Measurements from ENCODE around the gene FOXA1. TPM values are rescaled to one million over a fixed set of nuclear protein-coding genes. Genes with fewer than 3 reads are reported as not detected.

FOXA1 gene
- total RNA-seq, 4 donors from 2014 or later = 27.7 to 34.4 (median 29.1) TPM

- peaks cover 0 to 69% (median 9%) of the 10 kb centered on the region in 4 donors for H3K27me3 ChIP-seq
- H3K9me3 ChIP-seq = no peaks in the 10 kb centered on the region
- DNase-seq = no peak
- intact Hi-C loops (cut with DNase I) = no loop called here
- peak overlapping the region; percentile 41 to 57 (median 52) for H3K4me3 ChIP-seq
- H3K27ac ChIP-seq = peak overlapping the region; percentile 88 to 95 (median 90)
- H3K36me3 ChIP-seq = no peaks in the 10 kb centered on the region
- peaks cover 0 to 62% (median 14%) of the 10 kb centered on the region in 3 donors for H3K4me1 ChIP-seq
- TF ChIP-seq, protein P1, sequence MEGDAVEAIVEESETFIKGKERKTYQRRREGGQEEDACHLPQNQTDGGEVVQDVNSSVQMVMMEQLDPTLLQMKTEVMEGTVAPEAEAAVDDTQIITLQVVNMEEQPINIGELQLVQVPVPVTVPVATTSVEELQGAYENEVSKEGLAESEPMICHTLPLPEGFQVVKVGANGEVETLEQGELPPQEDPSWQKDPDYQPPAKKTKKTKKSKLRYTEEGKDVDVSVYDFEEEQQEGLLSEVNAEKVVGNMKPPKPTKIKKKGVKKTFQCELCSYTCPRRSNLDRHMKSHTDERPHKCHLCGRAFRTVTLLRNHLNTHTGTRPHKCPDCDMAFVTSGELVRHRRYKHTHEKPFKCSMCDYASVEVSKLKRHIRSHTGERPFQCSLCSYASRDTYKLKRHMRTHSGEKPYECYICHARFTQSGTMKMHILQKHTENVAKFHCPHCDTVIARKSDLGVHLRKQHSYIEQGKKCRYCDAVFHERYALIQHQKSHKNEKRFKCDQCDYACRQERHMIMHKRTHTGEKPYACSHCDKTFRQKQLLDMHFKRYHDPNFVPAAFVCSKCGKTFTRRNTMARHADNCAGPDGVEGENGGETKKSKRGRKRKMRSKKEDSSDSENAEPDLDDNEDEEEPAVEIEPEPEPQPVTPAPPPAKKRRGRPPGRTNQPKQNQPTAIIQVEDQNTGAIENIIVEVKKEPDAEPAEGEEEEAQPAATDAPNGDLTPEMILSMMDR (IDR thresholded peaks at IDR 0.05) = no peak
- no peak for TF ChIP-seq POLR2A (IDR thresholded peaks at IDR 0.05)
- 2 to 4% methylated on average over 9 to 26 of the region's 67 CpGs for WGBS, 2 donors
These were observed 11.5 kb downstream of the FOXA1 start for GRCh38 chr14:37583358-37584210.

DNA sequence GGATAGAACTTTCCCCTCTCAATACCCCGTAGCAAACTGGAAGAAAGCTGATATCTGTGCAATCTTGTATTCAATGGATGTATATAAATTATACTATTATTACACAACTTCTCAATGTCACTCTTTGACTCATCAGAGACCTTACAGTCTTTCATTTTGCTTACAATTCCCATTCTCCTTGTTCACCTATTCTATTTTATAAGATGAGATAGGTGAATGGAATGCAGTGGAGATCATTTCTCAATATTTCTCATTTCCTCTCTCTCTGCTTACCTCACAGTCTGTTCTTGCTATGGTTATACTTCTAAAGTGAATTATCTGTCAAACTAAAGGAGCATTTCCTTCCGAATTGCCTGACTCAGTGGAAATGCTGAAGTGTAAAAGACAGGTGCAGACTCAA is 14.9 kb downstream of the FOXA1 start:
- WGBS, 2 donors = 29 to 48% methylated on average over 2 of the region's 2 CpGs
- TF ChIP-seq, protein P1 (IDR thresholded peaks at IDR 0.05) = no peak
- TF ChIP-seq POLR2A (IDR thresholded peaks at IDR 0.05) = no peak
- peaks cover 0 to 30% (median 10%) of the 10 kb centered on the region in 3 donors for H3K4me1 ChIP-seq
- intact Hi-C loops (cut with DNase I) = no loop called here
- no peak for DNase-seq
- H3K36me3 ChIP-seq = no peaks in the 10 kb centered on the region
- no peaks in the 10 kb centered on the region for H3K9me3 ChIP-seq
- H3K27me3 ChIP-seq = peaks cover 0 to 37% (median 7%) of the 10 kb centered on the region in 4 donors
- H3K4me3 ChIP-seq = no peak overlapping the region
- peak overlapping the region in 1 of 4 donors; percentile 38 for H3K27ac ChIP-seq

DNA sequence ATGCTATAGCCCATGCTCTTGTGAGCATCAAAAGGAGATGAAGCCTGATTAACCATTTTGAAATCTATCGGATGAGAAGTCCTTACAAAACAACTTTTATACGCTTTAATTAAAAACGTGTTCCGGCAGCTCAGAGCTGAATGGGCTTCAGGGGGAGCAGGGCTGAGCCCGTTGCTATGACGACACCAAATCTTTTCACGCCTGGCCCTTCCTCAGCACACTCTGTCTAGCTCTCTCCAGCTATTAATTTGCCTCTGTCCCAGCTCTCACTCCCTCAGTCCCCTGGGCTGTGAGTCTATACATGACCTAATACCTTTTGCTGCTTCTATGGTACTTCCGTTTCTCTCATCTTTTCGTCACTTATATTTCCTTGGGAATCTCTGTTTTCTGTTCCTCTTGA is 15.8 kb downstream of the FOXA1 start:
- no peak overlapping the region for H3K27ac ChIP-seq
- H3K9me3 ChIP-seq = no peaks in the 10 kb centered on the region
- intact Hi-C loops (cut with DNase I) = no loop called here
- TF ChIP-seq, protein P1 (IDR thresholded peaks at IDR 0.05) = no peak
- no peak for TF ChIP-seq POLR2A (IDR thresholded peaks at IDR 0.05)
- no peaks in the 10 kb centered on the region for H3K36me3 ChIP-seq
- peaks cover 0 to 32% (median under 1%) of the 10 kb centered on the region in 4 donors for H3K27me3 ChIP-seq
- WGBS, 2 donors = 25 to 33% methylated on average over 9 of the region's 9 CpGs
- H3K4me3 ChIP-seq = no peak overlapping the region
- peaks cover 0 to 21% (median 3%) of the 10 kb centered on the region in 3 donors for H3K4me1 ChIP-seq
- no peak for DNase-seq

DNA sequence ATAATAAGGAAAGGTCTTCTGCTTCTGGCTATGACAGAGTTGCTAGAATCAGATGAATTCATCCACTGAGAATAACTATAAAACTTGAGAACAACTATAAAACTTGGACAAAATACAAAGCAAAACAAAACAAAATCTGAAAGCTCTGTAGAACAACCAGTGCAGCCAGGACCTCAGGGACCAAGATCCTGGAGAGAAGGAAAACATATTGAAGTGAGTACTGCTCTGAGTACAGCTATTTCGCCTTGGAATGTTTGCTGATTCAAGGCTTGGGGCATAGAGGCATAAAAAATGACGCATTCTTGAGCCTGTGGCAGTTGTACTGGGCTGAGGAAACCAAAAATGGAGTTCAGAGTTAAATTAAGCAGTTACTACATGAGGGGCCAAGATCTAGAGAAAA is 21.7 kb downstream of the FOXA1 start:
- Histone ChIP-seq H3K9me3 (no peaks in the 10 kb centered on the region), H3K4me1 (no peaks in the 10 kb centered on the region), H3K36me3 (no peaks in the 10 kb centered on the region), H3K27ac (no peak overlapping the region), H3K27me3 (peaks cover 0 to 6% (median 0%) of the 10 kb centered on the region in 4 donors), H3K4me3 (no peak overlapping the region)
- WGBS, 2 donors = 73 to 75% methylated on average over 2 of the region's 2 CpGs
- DNase-seq = no peak
- intact Hi-C loops (cut with DNase I) = no loop called here
- TF ChIP-seq, protein P1 (IDR thresholded peaks at IDR 0.05) = no peak
- no peak for TF ChIP-seq POLR2A (IDR thresholded peaks at IDR 0.05)

DNA sequence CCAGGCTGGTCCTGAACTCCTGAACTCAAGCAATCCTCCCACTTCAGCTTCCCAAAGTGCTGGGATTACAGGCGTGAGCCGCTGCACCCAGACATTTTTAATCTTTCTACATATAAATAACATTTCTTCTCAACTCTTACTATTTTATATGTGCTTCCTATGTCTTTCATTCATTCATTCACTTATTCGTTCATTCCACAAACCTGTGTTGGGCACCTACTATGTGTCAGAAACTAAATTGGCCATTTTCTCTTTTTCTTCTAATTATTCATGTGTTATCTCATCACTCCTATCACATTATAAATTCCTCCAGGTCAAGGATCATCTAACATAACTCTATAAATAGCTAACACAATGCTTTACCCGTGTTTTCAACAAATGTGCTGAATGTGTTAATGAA is 23.7 kb downstream of the FOXA1 start:
- WGBS, 2 donors = 84 to 96% methylated on average over 4 of the region's 4 CpGs
- H3K4me1 ChIP-seq = peaks cover 0 to 14% (median 0%) of the 10 kb centered on the region in 3 donors
- H3K9me3 ChIP-seq = no peaks in the 10 kb centered on the region
- DNase-seq = no peak
- intact Hi-C loops (cut with DNase I) = no loop called here
- no peaks in the 10 kb centered on the region for H3K36me3 ChIP-seq
- H3K27ac ChIP-seq = no peak overlapping the region
- H3K4me3 ChIP-seq = no peak overlapping the region
- no peak for TF ChIP-seq POLR2A (IDR thresholded peaks at IDR 0.05)
- peaks cover 0 to 6% (median 0%) of the 10 kb centered on the region in 4 donors for H3K27me3 ChIP-seq
